Muscle layer of duodenum (tissue), 2 donors: Measurements from ENCODE around the gene EPAS1.

Source experiments
- H3K27ac ChIP-seq: one replicate; pipeline ENCODE4 v1.7.0; 2013; ENCODE audit warnings: mild to moderate bottlenecking, low read length
- H3K27me3 ChIP-seq: one replicate; pipeline ENCODE4 v1.7.0; 2013; ENCODE audit warnings: low read depth, mild to moderate bottlenecking, control low read depth, low read length
- H3K36me3 ChIP-seq, 2 donors: one replicate each; pipeline ENCODE4 v1.7.0; 2013; ENCODE audit warnings: low read length in 2 of 2, control low read depth in 1 of 2, mild to moderate bottlenecking in 1 of 2; ENCODE audit not compliant: insufficient read depth in 2 of 2, control insufficient read depth in 1 of 2
- H3K4me1 ChIP-seq, 2 donors: one replicate each; pipeline ENCODE4 v1.7.0; 2013; ENCODE audit warnings: low read length in 2 of 2, mild to moderate bottlenecking in 2 of 2, control low read depth in 1 of 2, moderate library complexity in 1 of 2; ENCODE audit not compliant: insufficient read depth in 2 of 2, control insufficient read depth in 1 of 2
- H3K4me3 ChIP-seq, 2 donors: one replicate each; pipeline ENCODE4 v1.7.0; 2013; ENCODE audit warnings: low read length in 2 of 2, low read depth in 1 of 2, mild to moderate bottlenecking in 1 of 2
- H3K9me3 ChIP-seq, 2 donors: one replicate each; pipeline ENCODE4 v1.7.0; 2013; ENCODE audit warnings: low read length in 2 of 2, control low read depth in 1 of 2, mild to moderate bottlenecking in 1 of 2; ENCODE audit not compliant: control insufficient read depth in 1 of 2
- donor health status: healthy.

EPAS1 gene

GRCh38 chr2:46336283-46336959 is 39.2 kb downstream of the EPAS1 start:
- H3K4me3 ChIP-seq: peak overlapping the region; percentile 37 to 52
- H3K4me1 ChIP-seq: peaks cover 19 to 42% of the 10 kb centered on the region in 2 donors
- no peaks in the 10 kb centered on the region for H3K27me3 ChIP-seq
- H3K27ac ChIP-seq: peak overlapping the region; percentile 81
- H3K9me3 ChIP-seq: no peaks in the 10 kb centered on the region
- peaks cover 0 to 4% of the 10 kb centered on the region in 2 donors for H3K36me3 ChIP-seq

GRCh38 chr2:46337208-46337994 is 40.2 kb downstream of the EPAS1 start:
- Histone ChIP-seq H3K27me3 (no peaks in the 10 kb centered on the region), H3K27ac (peak overlapping the region; percentile 81), H3K36me3 (peaks cover 0 to 4% of the 10 kb centered on the region in 2 donors), H3K9me3 (no peaks in the 10 kb centered on the region), H3K4me1 (peaks cover 19 to 36% of the 10 kb centered on the region in 2 donors), H3K4me3 (no peak overlapping the region)

GRCh38 chr2:46338674-46339073 is 41.5 kb downstream of the EPAS1 start:
- H3K36me3 ChIP-seq: peaks cover 0 to 4% of the 10 kb centered on the region in 2 donors
- H3K4me1 ChIP-seq: peaks cover 19 to 36% of the 10 kb centered on the region in 2 donors
- no peak overlapping the region for H3K4me3 ChIP-seq
- H3K27ac ChIP-seq: no peak overlapping the region
- no peaks in the 10 kb centered on the region for H3K27me3 ChIP-seq
- H3K9me3 ChIP-seq: no peaks in the 10 kb centered on the region

GRCh38 chr2:46339200-46339599 is 42.0 kb downstream of the EPAS1 start:
- H3K27ac ChIP-seq: no peak overlapping the region
- H3K36me3 ChIP-seq: peaks cover 0 to 4% of the 10 kb centered on the region in 2 donors
- no peaks in the 10 kb centered on the region for H3K9me3 ChIP-seq
- no peaks in the 10 kb centered on the region for H3K27me3 ChIP-seq
- no peak overlapping the region for H3K4me3 ChIP-seq
- peaks cover 16 to 31% of the 10 kb centered on the region in 2 donors for H3K4me1 ChIP-seq

GRCh38 chr2:46339676-46340459 is 42.7 kb downstream of the EPAS1 start:
- H3K4me3 ChIP-seq: no peak overlapping the region
- H3K9me3 ChIP-seq: no peaks in the 10 kb centered on the region
- no peaks in the 10 kb centered on the region for H3K27me3 ChIP-seq
- H3K4me1 ChIP-seq: peaks cover 10 to 26% of the 10 kb centered on the region in 2 donors
- peaks cover 0 to 4% of the 10 kb centered on the region in 2 donors for H3K36me3 ChIP-seq
- no peak overlapping the region for H3K27ac ChIP-seq

GRCh38 chr2:46340740-46341420 is 43.7 kb downstream of the EPAS1 start:
- H3K4me3 ChIP-seq: no peak overlapping the region
- no peaks in the 10 kb centered on the region for H3K36me3 ChIP-seq
- H3K27ac ChIP-seq: no peak overlapping the region
- H3K27me3 ChIP-seq: no peaks in the 10 kb centered on the region
- no peaks in the 10 kb centered on the region for H3K9me3 ChIP-seq
- H3K4me1 ChIP-seq: peaks cover 7 to 25% of the 10 kb centered on the region in 2 donors

- no peaks in the 10 kb centered on the region for H3K27me3 ChIP-seq
- no peaks in the 10 kb centered on the region for H3K9me3 ChIP-seq
- H3K4me3 ChIP-seq: no peak overlapping the region
- H3K4me1 ChIP-seq: peaks cover 7 to 14% of the 10 kb centered on the region in 2 donors
- no peak overlapping the region for H3K27ac ChIP-seq
- H3K36me3 ChIP-seq: peaks cover 2 to 8% of the 10 kb centered on the region in 2 donors
Observed at GRCh38 chr2:46342566-46343315, 45.5 kb downstream of the EPAS1 start.

- peaks cover 0 to 6% of the 10 kb centered on the region in 2 donors for H3K4me1 ChIP-seq
- no peak overlapping the region for H3K4me3 ChIP-seq
- no peak overlapping the region for H3K27ac ChIP-seq
- H3K36me3 ChIP-seq: peaks cover 3 to 9% of the 10 kb centered on the region in 2 donors
- H3K9me3 ChIP-seq: no peaks in the 10 kb centered on the region
- no peaks in the 10 kb centered on the region for H3K27me3 ChIP-seq
Observed at GRCh38 chr2:46344706-46345105, 47.5 kb downstream of the EPAS1 start.

- Histone ChIP-seq H3K36me3 (peaks cover 3 to 9% of the 10 kb centered on the region in 2 donors), H3K27ac (no peak overlapping the region), H3K4me3 (no peak overlapping the region), H3K4me1 (no peaks in the 10 kb centered on the region), H3K9me3 (no peaks in the 10 kb centered on the region), H3K27me3 (no peaks in the 10 kb centered on the region)
Observed at GRCh38 chr2:46345775-46346174, 48.6 kb downstream of the EPAS1 start.

- no peaks in the 10 kb centered on the region for H3K27me3 ChIP-seq
- no peaks in the 10 kb centered on the region for H3K9me3 ChIP-seq
- peaks cover 3 to 9% of the 10 kb centered on the region in 2 donors for H3K36me3 ChIP-seq
- H3K4me1 ChIP-seq: no peaks in the 10 kb centered on the region
- no peak overlapping the region for H3K27ac ChIP-seq
- H3K4me3 ChIP-seq: no peak overlapping the region
Observed at GRCh38 chr2:46346719-46347118, 49.5 kb downstream of the EPAS1 start.
